ENCODE measurements around the gene BNIPL. TPM values are rescaled to one million over a fixed set of nuclear protein-coding genes. Genes with fewer than 3 reads are reported as not detected.

The BNIPL gene
- total RNA-seq, 1 donor from 2014 or later: 27.7 TPM

DNA sequence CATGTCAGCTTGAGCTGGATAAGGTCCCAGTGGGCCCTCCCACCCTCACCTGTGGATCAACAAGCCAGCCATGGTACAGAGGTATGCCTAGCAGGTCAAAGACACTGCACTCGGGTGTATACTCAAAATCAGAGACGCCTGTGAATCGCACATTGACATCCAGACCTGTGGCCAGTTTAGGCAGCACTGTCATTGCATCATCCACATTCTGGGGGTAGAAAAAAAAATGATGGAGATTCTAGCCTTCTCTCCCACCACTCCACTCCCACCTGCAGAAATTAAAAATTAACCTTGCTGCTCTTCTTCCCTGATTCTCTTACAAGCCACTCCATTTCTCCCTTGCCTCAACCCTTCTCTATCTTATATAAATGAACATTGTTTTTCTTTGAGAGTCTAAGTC lies 36.0 kb upstream of the BNIPL start:
- Mint-ChIP-seq H3K27me3 (no peaks in the 10 kb centered on the region), H3K4me1 (ENCODE audit: unreplicated experiment) (peaks cover 15% of the 10 kb centered on the region), H3K27ac (no peak overlapping the region), H3K9me3 (no peaks in the 10 kb centered on the region), H3K36me3 (peaks cover 14% of the 10 kb centered on the region), H3K4me3 (no peak overlapping the region)
- TF ChIP-seq, protein P1, sequence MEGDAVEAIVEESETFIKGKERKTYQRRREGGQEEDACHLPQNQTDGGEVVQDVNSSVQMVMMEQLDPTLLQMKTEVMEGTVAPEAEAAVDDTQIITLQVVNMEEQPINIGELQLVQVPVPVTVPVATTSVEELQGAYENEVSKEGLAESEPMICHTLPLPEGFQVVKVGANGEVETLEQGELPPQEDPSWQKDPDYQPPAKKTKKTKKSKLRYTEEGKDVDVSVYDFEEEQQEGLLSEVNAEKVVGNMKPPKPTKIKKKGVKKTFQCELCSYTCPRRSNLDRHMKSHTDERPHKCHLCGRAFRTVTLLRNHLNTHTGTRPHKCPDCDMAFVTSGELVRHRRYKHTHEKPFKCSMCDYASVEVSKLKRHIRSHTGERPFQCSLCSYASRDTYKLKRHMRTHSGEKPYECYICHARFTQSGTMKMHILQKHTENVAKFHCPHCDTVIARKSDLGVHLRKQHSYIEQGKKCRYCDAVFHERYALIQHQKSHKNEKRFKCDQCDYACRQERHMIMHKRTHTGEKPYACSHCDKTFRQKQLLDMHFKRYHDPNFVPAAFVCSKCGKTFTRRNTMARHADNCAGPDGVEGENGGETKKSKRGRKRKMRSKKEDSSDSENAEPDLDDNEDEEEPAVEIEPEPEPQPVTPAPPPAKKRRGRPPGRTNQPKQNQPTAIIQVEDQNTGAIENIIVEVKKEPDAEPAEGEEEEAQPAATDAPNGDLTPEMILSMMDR (conservative IDR thresholded peaks at IDR 0.05): no peak
- no peak for DNase-seq (ENCODE audit: extremely low spot score, unreplicated experiment)

DNA sequence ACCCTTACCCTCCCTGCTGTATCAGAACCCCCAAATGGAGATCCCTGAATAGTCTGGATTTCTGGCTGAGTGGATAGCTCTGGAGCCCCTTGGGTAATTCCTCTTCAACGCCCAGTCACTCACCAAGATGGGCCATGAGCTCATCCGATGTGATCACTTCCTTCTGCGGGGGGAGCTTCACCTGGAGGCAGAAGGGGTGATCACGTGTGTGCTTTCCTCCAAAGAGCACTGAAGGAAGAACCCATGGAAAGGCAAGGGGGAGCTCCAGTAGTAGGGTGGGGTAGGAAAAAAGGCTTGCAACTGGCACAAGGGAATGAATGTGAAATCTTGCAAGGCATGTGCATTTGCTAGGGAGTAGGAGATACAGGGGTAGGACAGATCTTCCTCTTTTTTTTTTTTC lies 34.8 kb upstream of the BNIPL start:
- no peaks in the 10 kb centered on the region for H3K9me3 Mint-ChIP-seq
- peaks cover 14% of the 10 kb centered on the region for H3K36me3 Mint-ChIP-seq
- peak overlapping the region; percentile 39 for H3K4me3 Mint-ChIP-seq
- no peaks in the 10 kb centered on the region for H3K27me3 Mint-ChIP-seq
- no peak for DNase-seq (ENCODE audit: extremely low spot score, unreplicated experiment)
- H3K4me1 Mint-ChIP-seq (ENCODE audit: unreplicated experiment): peaks cover 24% of the 10 kb centered on the region
- TF ChIP-seq, protein P1 (conservative IDR thresholded peaks at IDR 0.05): no peak
- H3K27ac Mint-ChIP-seq: no peak overlapping the region

DNA sequence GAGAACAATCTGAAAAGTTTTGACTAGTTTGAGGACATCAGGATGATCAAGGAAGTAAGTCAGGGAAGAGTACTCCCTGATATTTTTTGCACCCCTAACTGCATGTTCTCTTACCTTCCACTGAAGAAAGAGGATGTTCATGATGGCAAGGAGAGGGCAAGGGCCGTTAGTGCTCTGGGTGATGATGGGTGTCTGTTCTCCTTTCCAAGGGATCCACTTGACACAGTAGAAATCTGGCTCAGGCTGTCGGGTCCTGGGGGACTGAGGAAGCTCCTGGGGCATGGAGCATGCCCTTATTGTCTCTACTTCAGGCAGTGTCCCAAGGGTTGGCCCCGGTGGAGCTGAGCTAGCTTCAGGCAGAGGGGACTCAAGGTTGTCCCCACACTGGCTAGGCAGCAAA lies 34.3 kb upstream of the BNIPL start:
- Mint-ChIP-seq H3K4me3 (peak overlapping the region; percentile 39), H3K36me3 (peaks cover 14% of the 10 kb centered on the region), H3K4me1 (ENCODE audit: unreplicated experiment) (peaks cover 29% of the 10 kb centered on the region), H3K9me3 (no peaks in the 10 kb centered on the region), H3K27me3 (no peaks in the 10 kb centered on the region), H3K27ac (no peak overlapping the region)
- DNase-seq (ENCODE audit: extremely low spot score, unreplicated experiment): no peak
- TF ChIP-seq, protein P1 (conservative IDR thresholded peaks at IDR 0.05): no peak

DNA sequence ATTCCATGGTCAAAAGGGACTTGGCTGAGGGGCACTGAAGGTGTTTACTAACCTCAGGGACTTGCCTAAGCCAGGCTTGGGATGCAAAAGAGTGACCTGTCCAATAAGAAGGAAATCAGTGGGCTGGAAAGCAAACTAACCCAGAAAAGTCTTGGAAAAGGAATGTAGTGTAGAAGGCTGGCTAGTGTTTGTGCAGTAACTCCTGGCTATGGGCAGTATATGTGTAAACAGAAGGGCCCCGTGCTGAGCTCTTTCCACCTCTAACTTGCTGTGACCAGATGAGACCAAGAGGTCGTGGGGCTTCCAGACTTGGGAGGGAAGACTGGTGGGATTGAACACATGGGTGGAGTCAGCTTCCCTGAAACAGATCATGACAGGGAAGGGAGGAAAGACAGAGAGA lies 33.8 kb upstream of the BNIPL start:
- Mint-ChIP-seq H3K27ac (peak overlapping the region; percentile 73), H3K27me3 (no peaks in the 10 kb centered on the region), H3K4me3 (peak overlapping the region; percentile 81), H3K36me3 (peaks cover 14% of the 10 kb centered on the region), H3K4me1 (ENCODE audit: unreplicated experiment) (peaks cover 33% of the 10 kb centered on the region), H3K9me3 (no peaks in the 10 kb centered on the region)
- DNase-seq (ENCODE audit: extremely low spot score, unreplicated experiment): no peak
- TF ChIP-seq, protein P1 (conservative IDR thresholded peaks at IDR 0.05): no peak

DNA sequence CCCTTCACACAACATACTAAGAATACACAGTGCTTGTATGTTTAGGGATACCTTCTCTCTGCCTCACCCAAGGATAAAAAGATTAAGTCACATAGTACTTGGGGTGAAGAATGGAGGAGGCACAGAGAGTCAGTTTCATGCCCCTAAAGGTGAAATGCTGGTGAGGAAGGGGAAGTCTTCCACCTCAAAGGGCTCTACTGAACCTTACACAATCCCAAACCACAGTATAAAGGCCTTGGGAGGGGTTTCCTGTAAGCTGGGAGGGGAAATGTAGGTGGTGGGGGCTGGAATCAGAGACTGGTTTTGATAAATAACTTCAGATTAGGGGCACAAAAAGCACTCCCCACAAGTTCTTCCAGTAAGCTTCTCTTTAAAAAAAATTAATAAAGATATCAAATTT lies 33.2 kb upstream of the BNIPL start:
- H3K4me3 Mint-ChIP-seq: peak overlapping the region; percentile 81
- DNase-seq (ENCODE audit: extremely low spot score, unreplicated experiment): no peak
- H3K27ac Mint-ChIP-seq: peak overlapping the region; percentile 73

More for the DNA sequence above, 33.2 kb upstream of the BNIPL start:
- Mint-ChIP-seq H3K36me3 (peaks cover 14% of the 10 kb centered on the region), H3K27me3 (no peaks in the 10 kb centered on the region), H3K9me3 (no peaks in the 10 kb centered on the region), H3K4me1 (ENCODE audit: unreplicated experiment) (peaks cover 39% of the 10 kb centered on the region)
- TF ChIP-seq, protein P1 (conservative IDR thresholded peaks at IDR 0.05): no peak
